Loucy (cell line): ENCODE results near the gene GRK3.

ENCODE experiments used
- CTCF ChIP-seq: fragments of 200-600 bp; sonication (generic); conservative IDR thresholded peaks from 2 replicates; pipeline ENCODE4 v1.5.1; 2014; ENCODE audit warnings: mild to moderate bottlenecking, antibody characterized with exemption, low read length
- EZH2phosphoT487 ChIP-seq: fragments of 200-600 bp; IDR thresholded peaks from 2 replicates; pipeline ENCODE4 v1.6.1; 2018; ENCODE audit warnings: antibody characterized with exemption, mild to moderate bottlenecking, moderate library complexity, borderline replicate concordance

GRCh38 chr22:25748140-25748539 is 183.7 kb downstream of the GRK3 start:
- no peak for TF ChIP-seq CTCF
- TF ChIP-seq EZH2phosphoT487, result no peak
